GM12892 (cell line): ENCODE results near the gene KCNK3.

Source experiments
- POLR2A ChIP-seq: IDR thresholded peaks from 2 replicates; pipeline ENCODE4 v1.6.1; 2011; ENCODE audit warnings: low read depth, low read length, control low read depth
- POLR2AphosphoS5 ChIP-seq: IDR thresholded peaks from 2 replicates; pipeline ENCODE4 v1.6.1; 2011; ENCODE audit warnings: low read depth, low read length, control low read depth
- TAF1 ChIP-seq: IDR thresholded peaks from 2 replicates; pipeline ENCODE4 v1.6.1; 2011; ENCODE audit warnings: low read depth, mild to moderate bottlenecking, control low read depth, low read length, borderline replicate concordance

DNA sequence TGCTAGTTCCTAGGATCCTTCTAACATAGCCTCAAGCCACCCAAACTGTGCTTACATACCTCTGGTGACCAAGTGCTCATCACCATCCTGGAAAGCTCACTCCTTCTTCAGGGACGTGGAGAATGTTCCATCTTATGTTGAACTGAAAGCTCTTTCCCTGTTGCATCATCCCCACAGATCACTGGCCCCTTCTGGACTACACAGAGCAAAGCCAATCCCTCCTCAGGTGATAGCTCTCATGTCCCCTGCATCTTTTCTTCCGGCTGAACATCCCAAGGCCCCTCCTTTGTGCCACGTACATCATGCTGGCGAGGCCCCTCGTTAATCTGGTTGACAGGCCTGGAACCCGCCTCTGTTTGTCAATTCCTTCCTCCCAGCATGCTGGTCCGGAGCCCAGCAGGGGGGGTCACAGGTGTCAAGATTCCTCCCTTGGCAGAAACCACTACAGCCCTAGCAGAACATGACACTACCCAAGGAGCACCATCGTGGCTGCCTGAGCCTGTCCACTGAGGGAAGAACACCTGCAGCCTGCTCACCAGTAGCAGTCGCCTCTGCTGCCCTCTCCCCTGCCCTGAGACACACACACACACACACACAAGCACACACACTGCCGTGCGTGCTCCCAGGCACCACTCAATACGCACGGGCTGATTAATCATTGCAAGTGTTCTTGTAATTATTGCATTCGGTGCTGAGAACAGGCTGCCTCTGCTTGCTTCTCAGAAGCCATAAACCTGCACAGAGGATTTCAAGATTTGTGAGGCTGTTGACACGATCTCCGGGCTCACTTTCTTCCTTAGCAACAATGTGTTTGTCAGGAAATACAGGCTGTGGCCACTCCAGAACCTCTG is 6.3 kb upstream of the KCNK3 start:
- TF ChIP-seq POLR2A (no peak), POLR2AphosphoS5 (no peak), TAF1 (no peak)
